GM12892 (cell line): Measurements from ENCODE around the gene POMT1.
"Not testable (repeated sequence)": the region's sequence is repeated elsewhere in the genome, so short reads cannot be mapped to it uniquely, and the experiment has no call there.

Experiments used
- POLR2A ChIP-seq: IDR thresholded peaks from 2 replicates; pipeline ENCODE4 v1.6.1; 2011; ENCODE audit warnings: low read depth, low read length, control low read depth
- POLR2AphosphoS5 ChIP-seq: IDR thresholded peaks from 2 replicates; pipeline ENCODE4 v1.6.1; 2011; ENCODE audit warnings: low read depth, low read length, control low read depth
- TAF1 ChIP-seq: IDR thresholded peaks from 2 replicates; pipeline ENCODE4 v1.6.1; 2011; ENCODE audit warnings: low read depth, mild to moderate bottlenecking, control low read depth, low read length, borderline replicate concordance

DNA sequence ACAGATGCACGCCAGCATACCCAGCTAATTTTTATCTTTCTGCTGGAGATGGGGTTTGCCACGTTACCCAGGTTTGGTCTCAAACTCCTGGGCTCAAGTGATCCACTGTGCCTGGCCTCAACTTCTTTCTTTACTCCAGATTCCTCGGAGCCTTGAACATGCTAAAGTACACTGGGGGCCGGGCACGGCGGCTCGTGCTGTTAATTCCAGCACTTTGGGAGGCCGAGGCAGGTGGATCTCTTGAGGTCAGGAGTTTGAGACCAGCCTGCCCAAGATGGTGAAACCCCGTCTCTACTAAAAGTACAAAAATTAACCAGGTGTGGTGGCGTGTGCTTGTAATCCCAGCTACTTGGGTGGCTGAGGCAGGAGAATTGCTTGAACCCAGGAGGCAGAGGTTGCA, 47.1 kb upstream of the POMT1 start:
- TF ChIP-seq POLR2A, POLR2AphosphoS5, TAF1: not testable (repeated sequence)
